ENCODE data around the gene SPOP.

GRCh38 chr17:49580981-49581647 is 96.8 kb downstream of the SPOP start:
- TF ChIP-seq POLR2A (IDR thresholded peaks at IDR 0.05; ENCODE audit: low read depth, low read length) (no peak), TAF1 (IDR thresholded peaks at IDR 0.05; ENCODE audit: borderline replicate concordance, low read depth, low read length) (no peak)

Measured in GM12892 (cell line).